ENCODE measurements around the gene ACP4. TPM values are rescaled to one million over a fixed set of nuclear protein-coding genes. Genes with fewer than 3 reads are reported as not detected.
A peak's percentile ranks its signal among the peaks of the same experiment; 100 is the strongest.

ACP4 gene
- total RNA-seq, 1 donor from 2014 or later: not detected

- intact Hi-C loops (cut with micrococcal nuclease): no loop called here
Measured at GRCh38 chr19:50794876-50795663, 4.9 kb downstream of the ACP4 start.

GRCh38 chr19:50795664-50796073 is 5.5 kb downstream of the ACP4 start:
- H3K27ac Mint-ChIP-seq: no peak overlapping the region
- H3K27me3 Mint-ChIP-seq (ENCODE audit: low read depth): no peaks in the 10 kb centered on the region
- H3K4me3 Mint-ChIP-seq (ENCODE audit: low read depth): no peak overlapping the region
- intact Hi-C loops (cut with micrococcal nuclease): no loop called here
- peaks cover 4% of the 10 kb centered on the region for H3K4me1 Mint-ChIP-seq (ENCODE audit: low read depth)
- H3K9me3 Mint-ChIP-seq: no peaks in the 10 kb centered on the region
- peaks cover 34% of the 10 kb centered on the region for H3K36me3 Mint-ChIP-seq (ENCODE audit: low read depth)
- no peak for DNase-seq (ENCODE audit: low spot score)

More at GRCh38 chr19:50794876-50795663, 4.9 kb downstream of the ACP4 start:
- Mint-ChIP-seq H3K27me3 (ENCODE audit: low read depth) (no peaks in the 10 kb centered on the region), H3K4me1 (ENCODE audit: low read depth) (peaks cover 4% of the 10 kb centered on the region), H3K36me3 (ENCODE audit: low read depth) (peaks cover 30% of the 10 kb centered on the region), H3K9me3 (no peaks in the 10 kb centered on the region), H3K4me3 (ENCODE audit: low read depth) (no peak overlapping the region), H3K27ac (no peak overlapping the region)
- DNase-seq (ENCODE audit: low spot score): no peak

DNA sequence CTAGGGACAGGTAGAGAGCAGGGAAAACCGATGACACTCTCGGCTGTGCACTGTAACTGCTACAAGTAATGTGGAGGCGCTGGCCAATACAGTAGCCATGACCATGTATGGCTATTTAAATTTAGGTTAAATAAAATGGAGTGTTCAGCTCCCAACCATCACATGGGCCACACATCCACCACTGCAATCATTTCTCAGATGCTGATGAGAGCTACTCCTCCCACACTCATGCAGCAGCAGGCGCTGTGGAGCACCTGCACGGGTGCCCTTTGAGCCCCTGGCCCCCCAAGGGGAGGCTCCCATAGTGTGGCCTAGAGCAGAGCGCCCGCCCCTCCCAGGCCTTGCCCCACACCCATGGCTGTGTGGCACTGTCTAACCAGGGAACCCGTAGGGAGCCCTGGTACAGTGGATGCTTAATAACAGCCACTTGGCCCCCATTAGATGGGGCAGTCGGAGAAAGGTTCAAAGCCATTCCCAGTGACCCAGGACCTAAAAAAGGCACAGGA is 6.0 kb downstream of the ACP4 start:
- Mint-ChIP-seq H3K4me3 (ENCODE audit: low read depth) (no peak overlapping the region), H3K27ac (no peak overlapping the region), H3K27me3 (ENCODE audit: low read depth) (no peaks in the 10 kb centered on the region), H3K4me1 (ENCODE audit: low read depth) (peaks cover 8% of the 10 kb centered on the region), H3K9me3 (no peaks in the 10 kb centered on the region), H3K36me3 (ENCODE audit: low read depth) (peaks cover 39% of the 10 kb centered on the region)
- intact Hi-C loops (cut with micrococcal nuclease): no loop called here
- no peak for DNase-seq (ENCODE audit: low spot score)

DNA sequence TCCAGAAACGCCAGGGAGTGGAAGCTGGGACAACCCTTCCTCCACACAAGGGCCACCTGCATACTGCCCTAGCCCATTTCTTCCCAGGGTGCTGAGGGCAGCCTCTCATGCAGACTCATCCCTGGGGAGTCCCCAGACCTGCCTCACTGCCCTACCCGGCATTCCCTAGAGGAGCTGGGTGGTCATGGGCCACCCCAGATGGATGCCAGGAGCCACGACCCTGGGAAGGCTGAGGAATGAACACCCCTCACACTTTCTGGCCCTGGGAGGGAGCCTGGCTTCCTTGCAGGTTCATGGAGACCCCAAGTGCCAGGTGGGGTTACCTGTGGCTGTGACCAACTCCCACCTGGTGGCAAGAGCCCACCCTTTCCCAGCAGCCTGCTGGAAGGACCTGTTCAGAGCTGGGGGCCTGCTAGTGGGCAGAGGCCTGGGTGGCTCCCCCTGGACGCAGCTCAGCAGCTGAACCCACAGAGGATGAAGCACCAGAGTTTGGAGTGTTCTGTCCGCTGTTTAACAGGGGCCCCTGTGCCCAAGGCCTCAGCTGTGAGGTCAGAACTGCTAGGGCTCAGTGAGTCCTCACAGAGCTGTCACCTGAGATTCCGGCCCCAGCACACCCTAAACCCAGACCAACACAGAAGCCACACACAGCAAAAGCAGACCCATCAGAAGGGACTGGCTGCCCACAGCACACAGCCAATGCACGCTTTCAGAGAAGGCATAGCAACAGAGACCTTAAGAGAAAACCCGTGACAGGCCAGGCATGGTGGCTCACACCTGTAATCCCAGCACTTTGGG is 6.6 kb downstream of the ACP4 start:
- intact Hi-C loops (cut with micrococcal nuclease): no loop called here
- Mint-ChIP-seq H3K27me3 (ENCODE audit: low read depth) (no peaks in the 10 kb centered on the region), H3K9me3 (no peaks in the 10 kb centered on the region), H3K4me1 (ENCODE audit: low read depth) (peaks cover 8% of the 10 kb centered on the region), H3K4me3 (ENCODE audit: low read depth) (no peak overlapping the region), H3K36me3 (ENCODE audit: low read depth) (peaks cover 42% of the 10 kb centered on the region), H3K27ac (no peak overlapping the region)
- DNase-seq (ENCODE audit: low spot score): no peak

GRCh38 chr19:50797429-50797780 is 7.2 kb downstream of the ACP4 start:
- H3K9me3 Mint-ChIP-seq: no peaks in the 10 kb centered on the region
- H3K27me3 Mint-ChIP-seq (ENCODE audit: low read depth): no peaks in the 10 kb centered on the region
- intact Hi-C loops (cut with micrococcal nuclease): no loop called here
- H3K4me3 Mint-ChIP-seq (ENCODE audit: low read depth): no peak overlapping the region
- H3K4me1 Mint-ChIP-seq (ENCODE audit: low read depth): peaks cover 8% of the 10 kb centered on the region
- H3K36me3 Mint-ChIP-seq (ENCODE audit: low read depth): peaks cover 47% of the 10 kb centered on the region
- no peak overlapping the region for H3K27ac Mint-ChIP-seq
- DNase-seq (ENCODE audit: low spot score): no peak

DNA sequence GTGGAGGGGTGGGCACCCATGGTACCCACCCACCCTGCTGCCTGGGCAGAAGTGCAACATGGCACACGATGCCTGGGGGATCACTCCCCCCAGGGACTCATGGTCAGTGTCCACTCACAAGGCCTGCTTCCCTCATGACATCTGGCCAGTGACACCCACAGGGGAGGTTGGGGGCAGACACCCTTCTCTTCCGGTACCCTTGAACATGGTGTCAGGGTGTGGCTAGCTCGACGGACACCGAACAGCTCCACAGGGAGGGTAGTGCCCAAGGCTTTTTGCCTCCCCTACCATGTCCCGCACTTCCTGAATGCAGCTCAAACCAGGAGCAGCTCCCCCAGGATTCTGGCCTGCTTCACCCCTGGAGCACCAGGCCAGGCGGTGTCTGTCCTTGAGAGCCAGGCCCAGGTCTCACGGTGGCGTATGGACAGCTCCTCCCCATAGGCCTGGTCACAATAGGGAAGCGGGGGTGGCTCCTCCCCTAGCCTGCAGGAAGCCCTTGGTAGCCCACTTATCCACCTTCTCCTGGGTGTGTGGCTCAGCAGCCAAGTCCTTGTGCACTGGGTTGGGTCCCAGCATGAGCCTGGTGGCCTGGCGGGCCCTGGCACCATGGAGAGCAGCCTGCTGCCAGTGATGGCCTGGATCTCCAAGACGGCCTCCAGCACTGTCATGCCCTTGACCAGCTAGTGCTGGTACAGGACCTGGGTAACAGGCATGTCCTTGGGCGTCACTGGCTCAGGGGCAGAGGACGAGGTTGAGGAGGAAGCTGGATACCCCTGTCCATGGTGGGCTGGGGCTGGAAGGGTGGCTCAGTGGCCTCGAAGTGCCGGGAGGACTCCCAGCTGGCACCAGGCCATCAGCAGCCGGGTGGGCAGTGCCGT is 7.8 kb downstream of the ACP4 start:
- peaks cover 54% of the 10 kb centered on the region for H3K36me3 Mint-ChIP-seq (ENCODE audit: low read depth)
- H3K9me3 Mint-ChIP-seq: no peaks in the 10 kb centered on the region
- no peaks in the 10 kb centered on the region for H3K27me3 Mint-ChIP-seq (ENCODE audit: low read depth)
- H3K27ac Mint-ChIP-seq: no peak overlapping the region
- no peak for DNase-seq (ENCODE audit: low spot score)
- intact Hi-C loops (cut with micrococcal nuclease): no loop called here
- H3K4me3 Mint-ChIP-seq (ENCODE audit: low read depth): no peak overlapping the region
- H3K4me1 Mint-ChIP-seq (ENCODE audit: low read depth): peaks cover 13% of the 10 kb centered on the region

GRCh38 chr19:50798659-50799546 is 8.7 kb downstream of the ACP4 start:
- Mint-ChIP-seq H3K27me3 (ENCODE audit: low read depth) (no peaks in the 10 kb centered on the region), H3K27ac (no peak overlapping the region), H3K4me1 (ENCODE audit: low read depth) (peaks cover 13% of the 10 kb centered on the region), H3K9me3 (no peaks in the 10 kb centered on the region), H3K4me3 (ENCODE audit: low read depth) (no peak overlapping the region), H3K36me3 (ENCODE audit: low read depth) (peaks cover 62% of the 10 kb centered on the region)
- no peak for DNase-seq (ENCODE audit: low spot score)
- intact Hi-C loops (cut with micrococcal nuclease): no loop called here

GRCh38 chr19:50799547-50799851 is 9.3 kb downstream of the ACP4 start:
- no peak for DNase-seq (ENCODE audit: low spot score)
- Mint-ChIP-seq H3K27me3 (ENCODE audit: low read depth) (no peaks in the 10 kb centered on the region), H3K27ac (no peak overlapping the region), H3K36me3 (ENCODE audit: low read depth) (peaks cover 65% of the 10 kb centered on the region), H3K9me3 (no peaks in the 10 kb centered on the region), H3K4me1 (ENCODE audit: low read depth) (peaks cover 11% of the 10 kb centered on the region), H3K4me3 (ENCODE audit: low read depth) (no peak overlapping the region)
- intact Hi-C loops (cut with micrococcal nuclease): no loop called here

DNA sequence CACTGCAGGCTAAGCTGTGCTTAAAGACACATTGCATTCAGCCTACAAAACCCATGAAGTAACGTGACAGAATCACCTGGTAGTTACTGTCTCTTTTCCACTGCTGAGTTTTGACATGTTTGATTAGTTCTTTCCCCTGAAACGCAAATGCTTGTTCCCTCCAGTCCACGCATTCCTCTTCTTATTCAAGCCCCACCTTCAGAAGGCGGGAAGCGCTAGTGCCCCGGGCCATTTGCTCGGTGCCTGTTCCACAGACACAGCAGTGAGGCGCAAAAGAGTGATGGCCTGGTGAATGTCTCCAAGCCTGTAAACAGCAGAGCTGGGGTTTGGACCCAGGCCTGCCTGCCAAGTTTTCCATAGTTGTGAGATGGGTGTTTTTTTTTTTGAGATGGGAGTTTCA is 10.9 kb downstream of the ACP4 start:
- H3K4me3 Mint-ChIP-seq (ENCODE audit: low read depth): peak overlapping the region; percentile 39

GRCh38 chr19:50803633-50804419 is 13.6 kb downstream of the ACP4 start:
- Mint-ChIP-seq H3K36me3 (ENCODE audit: low read depth) (peaks cover 49% of the 10 kb centered on the region), H3K9me3 (no peaks in the 10 kb centered on the region), H3K4me1 (ENCODE audit: low read depth) (peaks cover 18% of the 10 kb centered on the region), H3K27me3 (ENCODE audit: low read depth) (no peaks in the 10 kb centered on the region), H3K27ac (peak overlapping the region; percentile 96), H3K4me3 (ENCODE audit: low read depth) (peak overlapping the region; percentile 97)
- intact Hi-C loops (cut with micrococcal nuclease): loop anchor here (1.0 to 10.0 kb wide), 4 partner anchors 13 to 289 kb away; partner anchors contain the start of genes ASPDH and JOSD2
- DNase-seq (ENCODE audit: low spot score): no peak

More for the DNA sequence above, 10.9 kb downstream of the ACP4 start:
- peaks cover 66% of the 10 kb centered on the region for H3K36me3 Mint-ChIP-seq (ENCODE audit: low read depth)
- peaks cover 15% of the 10 kb centered on the region for H3K4me1 Mint-ChIP-seq (ENCODE audit: low read depth)
- no peaks in the 10 kb centered on the region for H3K9me3 Mint-ChIP-seq
- DNase-seq (ENCODE audit: low spot score): no peak
- no peak overlapping the region for H3K27ac Mint-ChIP-seq
- intact Hi-C loops (cut with micrococcal nuclease): loop anchor here (10.0 kb wide), 1 partner anchor 286 kb away; the partner anchor contains the start of genes ASPDH and JOSD2
- no peaks in the 10 kb centered on the region for H3K27me3 Mint-ChIP-seq (ENCODE audit: low read depth)

Data from activated T-helper 2 cell treated with anti-CD3 and anti-CD28 coated beads, Interferon-gamma antibody, Interleukin-2, Interleukin-4, amounts not matched to agents 10 μg/mL and 5 μg/mL and 100 μg/mL, durations not matched to agents 14 hours and 24 hours and 36 hours (primary cell).